G401.6 (cell line): ENCODE measurements around the gene STK16.
"Not testable (repeated sequence)": the region's sequence is repeated elsewhere in the genome, so short reads cannot be mapped to it uniquely, and the experiment has no call there.

Experiments used
- FAIRE-seq: peaks from 2 replicates; lab custom pipeline; 2012; peaks lifted over from hg19 to GRCh38; lab: Jason Lieb, UNC

Gene STK16

GRCh38 chr2:219246559-219246958, 1.3 kb downstream of the STK16 start:
- no peak for FAIRE-seq

GRCh38 chr2:219247678-219248642, 2.7 kb downstream of the STK16 start:
- no peak for FAIRE-seq

GRCh38 chr2:219248845-219249202, 3.5 kb downstream of the STK16 start:
- FAIRE-seq, result no peak

GRCh38 chr2:219249203-219249980, 4.1 kb downstream of the STK16 start:
- no peak for FAIRE-seq

GRCh38 chr2:219250049-219250781, 4.9 kb downstream of the STK16 start:
- FAIRE-seq, result no peak

GRCh38 chr2:219251656-219252055, 6.4 kb downstream of the STK16 start:
- FAIRE-seq, result no peak

GRCh38 chr2:219252084-219252483, 6.8 kb downstream of the STK16 start:
- FAIRE-seq, result no peak

GRCh38 chr2:219252570-219252899, 7.3 kb downstream of the STK16 start:
- FAIRE-seq, result no peak

GRCh38 chr2:219252900-219253752, 7.8 kb downstream of the STK16 start, which contains the start of gene TUBA4B:
Gene TUBA4B (plus strand): TSS chr2:219253243. CDS start chr2:219253408, 165 bp downstream.
- FAIRE-seq, result no peak

GRCh38 chr2:219253753-219254589, 8.7 kb downstream of the STK16 start, which contains the start of gene TUBA4A:
Gene TUBA4A (minus strand): TSS chr2:219253918. CDS start chr2:219253858, 60 bp downstream.
- FAIRE-seq, result no peak

- no peak for FAIRE-seq
These were observed 9.4 kb downstream of the STK16 start for GRCh38 chr2:219254590-219255201.

- not testable (repeated sequence) for FAIRE-seq
These were observed 13.7 kb downstream of the STK16 start for GRCh38 chr2:219258942-219259341.

GRCh38 chr2:219261024-219261855, 16.0 kb downstream of the STK16 start:
- no peak for FAIRE-seq

GRCh38 chr2:219266232-219266631, 21.0 kb downstream of the STK16 start:
- FAIRE-seq, result no peak

GRCh38 chr2:219266886-219267285, 21.6 kb downstream of the STK16 start:
- no peak for FAIRE-seq

- no peak for FAIRE-seq
These were observed 23.0 kb downstream of the STK16 start for GRCh38 chr2:219268294-219268693.

GRCh38 chr2:219269362-219270054, 24.2 kb downstream of the STK16 start:
- FAIRE-seq, result no peak

- no peak for FAIRE-seq
These were observed 24.7 kb downstream of the STK16 start for GRCh38 chr2:219270055-219270372.

GRCh38 chr2:219271021-219271420, 25.7 kb downstream of the STK16 start:
- no peak for FAIRE-seq
